ENCODE results near the gene KIAA1217. TPM values are rescaled to one million over a fixed set of nuclear protein-coding genes. Genes with fewer than 3 reads are reported as not detected.
A peak's percentile ranks its signal among the peaks of the same experiment; 100 is the strongest.

Gene KIAA1217
- total RNA-seq, 1 donor from 2014 or later = 16.2 TPM

GRCh38 chr10:24502006-24502405 lies 293.1 kb downstream of the KIAA1217 start:
- Histone ChIP-seq H3K27ac (ENCODE audit: low read depth, low read length) (no peak overlapping the region), H3K36me3 (ENCODE audit: control insufficient read depth in 3 of 3, insufficient read depth in 3 of 3, low read length in 3 of 3) (peaks cover 21 to 36% (median 32%) of the 10 kb centered on the region in 3 donors), H3K9ac (ENCODE audit: low read depth in 1 of 3, low read length in 3 of 3) (no peak overlapping the region), H3K9me3 (ENCODE audit: control insufficient read depth in 3 of 3, low read length in 3 of 3) (no peaks in the 10 kb centered on the region), H3K4me1 (ENCODE audit: control insufficient read depth in 3 of 3, insufficient read depth in 3 of 3, low read length in 3 of 3) (peaks cover 0 to 3% (median 0%) of the 10 kb centered on the region in 3 donors), H3K27me3 (ENCODE audit: control insufficient read depth in 3 of 3, insufficient read depth in 3 of 3, low read length in 3 of 3) (no peaks in the 10 kb centered on the region), H3K4me3 (ENCODE audit: low read length in 3 of 3) (no peak overlapping the region)

GRCh38 chr10:24502801-24503460 lies 294.0 kb downstream of the KIAA1217 start:
- no peaks in the 10 kb centered on the region for H3K9me3 ChIP-seq (ENCODE audit: control insufficient read depth in 3 of 3, low read length in 3 of 3)
- H3K4me1 ChIP-seq (ENCODE audit: control insufficient read depth in 3 of 3, insufficient read depth in 3 of 3, low read length in 3 of 3) = peaks cover 0 to 3% (median 0%) of the 10 kb centered on the region in 3 donors
- H3K4me3 ChIP-seq (ENCODE audit: low read length in 3 of 3) = no peak overlapping the region
- H3K27me3 ChIP-seq (ENCODE audit: control insufficient read depth in 3 of 3, insufficient read depth in 3 of 3, low read length in 3 of 3) = no peaks in the 10 kb centered on the region
- peak overlapping the region in 1 of 3 donors; percentile 10 for H3K9ac ChIP-seq (ENCODE audit: low read depth in 1 of 3, low read length in 3 of 3)
- H3K27ac ChIP-seq (ENCODE audit: low read depth, low read length) = no peak overlapping the region
- H3K36me3 ChIP-seq (ENCODE audit: control insufficient read depth in 3 of 3, insufficient read depth in 3 of 3, low read length in 3 of 3) = peaks cover 18 to 31% (median 27%) of the 10 kb centered on the region in 3 donors

- H3K4me3 ChIP-seq (ENCODE audit: low read length in 3 of 3) = no peak overlapping the region
- peaks cover 18 to 27% (median 26%) of the 10 kb centered on the region in 3 donors for H3K36me3 ChIP-seq (ENCODE audit: control insufficient read depth in 3 of 3, insufficient read depth in 3 of 3, low read length in 3 of 3)
- H3K27ac ChIP-seq (ENCODE audit: low read depth, low read length) = no peak overlapping the region
- no peaks in the 10 kb centered on the region for H3K27me3 ChIP-seq (ENCODE audit: control insufficient read depth in 3 of 3, insufficient read depth in 3 of 3, low read length in 3 of 3)
- H3K9me3 ChIP-seq (ENCODE audit: control insufficient read depth in 3 of 3, low read length in 3 of 3) = no peaks in the 10 kb centered on the region
- peaks cover 0 to 3% (median 0%) of the 10 kb centered on the region in 3 donors for H3K4me1 ChIP-seq (ENCODE audit: control insufficient read depth in 3 of 3, insufficient read depth in 3 of 3, low read length in 3 of 3)
- H3K9ac ChIP-seq (ENCODE audit: low read depth in 1 of 3, low read length in 3 of 3) = no peak overlapping the region
These were observed 294.8 kb downstream of the KIAA1217 start for GRCh38 chr10:24503461-24504320.

- Histone ChIP-seq H3K4me1 (ENCODE audit: control insufficient read depth in 3 of 3, insufficient read depth in 3 of 3, low read length in 3 of 3) (no peaks in the 10 kb centered on the region), H3K9ac (ENCODE audit: low read depth in 1 of 3, low read length in 3 of 3) (no peak overlapping the region), H3K36me3 (ENCODE audit: control insufficient read depth in 3 of 3, insufficient read depth in 3 of 3, low read length in 3 of 3) (peaks cover 18 to 31% (median 25%) of the 10 kb centered on the region in 3 donors), H3K9me3 (ENCODE audit: control insufficient read depth in 3 of 3, low read length in 3 of 3) (no peaks in the 10 kb centered on the region), H3K4me3 (ENCODE audit: low read length in 3 of 3) (no peak overlapping the region), H3K27ac (ENCODE audit: low read depth, low read length) (no peak overlapping the region), H3K27me3 (ENCODE audit: control insufficient read depth in 3 of 3, insufficient read depth in 3 of 3, low read length in 3 of 3) (no peaks in the 10 kb centered on the region)
These were observed 296.8 kb downstream of the KIAA1217 start for GRCh38 chr10:24505759-24506158.

GRCh38 chr10:24513155-24513554 lies 304.2 kb downstream of the KIAA1217 start:
- Histone ChIP-seq H3K4me3 (ENCODE audit: low read length in 3 of 3) (no peak overlapping the region), H3K27ac (ENCODE audit: low read depth, low read length) (no peak overlapping the region), H3K27me3 (ENCODE audit: control insufficient read depth in 3 of 3, insufficient read depth in 3 of 3, low read length in 3 of 3) (no peaks in the 10 kb centered on the region), H3K9ac (ENCODE audit: low read depth in 1 of 3, low read length in 3 of 3) (no peak overlapping the region), H3K4me1 (ENCODE audit: control insufficient read depth in 3 of 3, insufficient read depth in 3 of 3, low read length in 3 of 3) (peaks cover 0 to 1% (median 0%) of the 10 kb centered on the region in 3 donors), H3K36me3 (ENCODE audit: control insufficient read depth in 3 of 3, insufficient read depth in 3 of 3, low read length in 3 of 3) (peaks cover 8 to 29% (median 26%) of the 10 kb centered on the region in 3 donors), H3K9me3 (ENCODE audit: control insufficient read depth in 3 of 3, low read length in 3 of 3) (no peaks in the 10 kb centered on the region)

GRCh38 chr10:24515481-24515880 lies 306.5 kb downstream of the KIAA1217 start:
- Histone ChIP-seq H3K36me3 (ENCODE audit: control insufficient read depth in 3 of 3, insufficient read depth in 3 of 3, low read length in 3 of 3) (peaks cover 15 to 34% (median 28%) of the 10 kb centered on the region in 3 donors), H3K9me3 (ENCODE audit: control insufficient read depth in 3 of 3, low read length in 3 of 3) (no peaks in the 10 kb centered on the region), H3K4me3 (ENCODE audit: low read length in 3 of 3) (no peak overlapping the region), H3K4me1 (ENCODE audit: control insufficient read depth in 3 of 3, insufficient read depth in 3 of 3, low read length in 3 of 3) (peaks cover 0 to 11% (median 2%) of the 10 kb centered on the region in 3 donors), H3K9ac (ENCODE audit: low read depth in 1 of 3, low read length in 3 of 3) (no peak overlapping the region), H3K27ac (ENCODE audit: low read depth, low read length) (no peak overlapping the region), H3K27me3 (ENCODE audit: control insufficient read depth in 3 of 3, insufficient read depth in 3 of 3, low read length in 3 of 3) (no peaks in the 10 kb centered on the region)

GRCh38 chr10:24518411-24518810 lies 309.5 kb downstream of the KIAA1217 start:
- Histone ChIP-seq H3K4me3 (ENCODE audit: low read length in 3 of 3) (no peak overlapping the region), H3K36me3 (ENCODE audit: control insufficient read depth in 3 of 3, insufficient read depth in 3 of 3, low read length in 3 of 3) (peaks cover 26 to 40% (median 28%) of the 10 kb centered on the region in 3 donors), H3K9ac (ENCODE audit: low read depth in 1 of 3, low read length in 3 of 3) (no peak overlapping the region), H3K27me3 (ENCODE audit: control insufficient read depth in 3 of 3, insufficient read depth in 3 of 3, low read length in 3 of 3) (no peaks in the 10 kb centered on the region), H3K4me1 (ENCODE audit: control insufficient read depth in 3 of 3, insufficient read depth in 3 of 3, low read length in 3 of 3) (peaks cover 0 to 11% (median 2%) of the 10 kb centered on the region in 3 donors), H3K9me3 (ENCODE audit: control insufficient read depth in 3 of 3, low read length in 3 of 3) (no peaks in the 10 kb centered on the region), H3K27ac (ENCODE audit: low read depth, low read length) (no peak overlapping the region)

- H3K27ac ChIP-seq (ENCODE audit: low read depth, low read length) = no peak overlapping the region
- H3K36me3 ChIP-seq (ENCODE audit: control insufficient read depth in 3 of 3, insufficient read depth in 3 of 3, low read length in 3 of 3) = peaks cover 25 to 41% (median 29%) of the 10 kb centered on the region in 3 donors
- peaks cover 0 to 11% (median 2%) of the 10 kb centered on the region in 3 donors for H3K4me1 ChIP-seq (ENCODE audit: control insufficient read depth in 3 of 3, insufficient read depth in 3 of 3, low read length in 3 of 3)
- no peak overlapping the region for H3K4me3 ChIP-seq (ENCODE audit: low read length in 3 of 3)
- no peaks in the 10 kb centered on the region for H3K27me3 ChIP-seq (ENCODE audit: control insufficient read depth in 3 of 3, insufficient read depth in 3 of 3, low read length in 3 of 3)
- no peaks in the 10 kb centered on the region for H3K9me3 ChIP-seq (ENCODE audit: control insufficient read depth in 3 of 3, low read length in 3 of 3)
- H3K9ac ChIP-seq (ENCODE audit: low read depth in 1 of 3, low read length in 3 of 3) = no peak overlapping the region
These were observed 310.2 kb downstream of the KIAA1217 start for GRCh38 chr10:24518981-24519597.

GRCh38 chr10:24519950-24520349 lies 311.0 kb downstream of the KIAA1217 start:
- Histone ChIP-seq H3K27ac (ENCODE audit: low read depth, low read length) (no peak overlapping the region), H3K9ac (ENCODE audit: low read depth in 1 of 3, low read length in 3 of 3) (no peak overlapping the region), H3K9me3 (ENCODE audit: control insufficient read depth in 3 of 3, low read length in 3 of 3) (no peaks in the 10 kb centered on the region), H3K27me3 (ENCODE audit: control insufficient read depth in 3 of 3, insufficient read depth in 3 of 3, low read length in 3 of 3) (no peaks in the 10 kb centered on the region), H3K4me3 (ENCODE audit: low read length in 3 of 3) (no peak overlapping the region), H3K4me1 (ENCODE audit: control insufficient read depth in 3 of 3, insufficient read depth in 3 of 3, low read length in 3 of 3) (peaks cover 0 to 11% (median 2%) of the 10 kb centered on the region in 3 donors), H3K36me3 (ENCODE audit: control insufficient read depth in 3 of 3, insufficient read depth in 3 of 3, low read length in 3 of 3) (peaks cover 33 to 46% (median 37%) of the 10 kb centered on the region in 3 donors)

Measured in skeletal muscle tissue (tissue), 4 donors.